Measurements from ENCODE around the gene ENOSF1. TPM values are rescaled to one million over a fixed set of nuclear protein-coding genes. Genes with fewer than 3 reads are reported as not detected.

The ENOSF1 gene
- polyA plus RNA-seq, 1 of the 3 experiments (the other 2 are of a cell fraction) = 23.3 TPM

DNA sequence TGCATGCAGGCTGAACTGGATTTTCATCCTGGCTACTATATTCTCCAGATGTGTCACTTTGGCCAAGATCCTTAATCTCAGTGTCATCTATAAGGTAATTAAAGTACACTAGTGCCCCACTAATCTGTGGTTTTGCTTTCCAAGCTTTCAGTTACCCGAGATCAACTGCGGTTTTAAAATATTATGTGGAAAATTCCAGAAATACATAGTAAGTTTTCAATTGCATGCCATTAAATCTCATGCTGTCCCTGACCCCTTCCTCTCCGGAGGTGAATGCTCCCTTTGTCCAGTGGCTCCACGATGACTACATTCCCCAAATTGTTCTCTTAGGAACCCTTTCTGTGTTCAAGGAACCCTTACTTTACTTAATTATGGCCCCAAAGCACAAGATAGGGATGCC is 60.3 kb downstream of the ENOSF1 start:
- H3K9me2 ChIP-seq = no peaks in the 10 kb centered on the region
- WGBS (ENCODE audit: low lambda C conversion rate) = 82% methylated on average over 4 of the region's 4 CpGs
- H3K4me3 ChIP-seq (ENCODE audit: low read depth in 2 of 2, low read length in 1 of 2) = no peak overlapping the region
- DNase-seq = no peak
- POLR2A ChIA-PET = no interaction called here
- no peaks in the 10 kb centered on the region for H3K27me3 ChIP-seq (ENCODE audit: insufficient read depth)
- H3K36me3 ChIP-seq (replicated peaks in 1 of 2; ENCODE audit: control insufficient read depth in 1 of 2, insufficient read depth in 2 of 2, low read length in 1 of 2) = no peaks in the 10 kb centered on the region
- peaks cover 0 to 2% of the 10 kb centered on the region in 2 experiments; a peak in 1 of 4 replicates for H3K4me1 ChIP-seq (ENCODE audit: control insufficient read depth in 1 of 2, insufficient read depth in 2 of 2, low read depth in 1 of 2, low read length in 1 of 2)
- H3K27ac ChIP-seq (ENCODE audit: low read depth in 2 of 2, low read length in 1 of 2) = no peak overlapping the region
- H3F3A ChIP-seq (replicated peaks; ENCODE audit: insufficient read depth) = no peaks in the 10 kb centered on the region
- peaks cover 4% of the 10 kb centered on the region; the same call in 1 of the 2 replicates for H3K79me2 ChIP-seq (ENCODE audit: insufficient read depth)
- H4K20me1 ChIP-seq (ENCODE audit: insufficient read depth) = no peaks in the 10 kb centered on the region
- CTCF ChIA-PET = interaction anchor here (0.7 to 1.3 kb wide), 2 partner anchors 28 to 31 kb away, joined by 3 read pairs; no protein-coding TSS in a partner anchor
- no peak for TF ChIP-seq USF1 (IDR thresholded peaks at IDR 0.05; ENCODE audit: borderline replicate concordance, low read depth)
- TF ChIP-seq, protein P1, sequence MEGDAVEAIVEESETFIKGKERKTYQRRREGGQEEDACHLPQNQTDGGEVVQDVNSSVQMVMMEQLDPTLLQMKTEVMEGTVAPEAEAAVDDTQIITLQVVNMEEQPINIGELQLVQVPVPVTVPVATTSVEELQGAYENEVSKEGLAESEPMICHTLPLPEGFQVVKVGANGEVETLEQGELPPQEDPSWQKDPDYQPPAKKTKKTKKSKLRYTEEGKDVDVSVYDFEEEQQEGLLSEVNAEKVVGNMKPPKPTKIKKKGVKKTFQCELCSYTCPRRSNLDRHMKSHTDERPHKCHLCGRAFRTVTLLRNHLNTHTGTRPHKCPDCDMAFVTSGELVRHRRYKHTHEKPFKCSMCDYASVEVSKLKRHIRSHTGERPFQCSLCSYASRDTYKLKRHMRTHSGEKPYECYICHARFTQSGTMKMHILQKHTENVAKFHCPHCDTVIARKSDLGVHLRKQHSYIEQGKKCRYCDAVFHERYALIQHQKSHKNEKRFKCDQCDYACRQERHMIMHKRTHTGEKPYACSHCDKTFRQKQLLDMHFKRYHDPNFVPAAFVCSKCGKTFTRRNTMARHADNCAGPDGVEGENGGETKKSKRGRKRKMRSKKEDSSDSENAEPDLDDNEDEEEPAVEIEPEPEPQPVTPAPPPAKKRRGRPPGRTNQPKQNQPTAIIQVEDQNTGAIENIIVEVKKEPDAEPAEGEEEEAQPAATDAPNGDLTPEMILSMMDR (IDR thresholded peaks at IDR 0.05) = no peak
- no peak for TF ChIP-seq TCF12 (IDR thresholded peaks at IDR 0.05)
- TF ChIP-seq JUND (IDR thresholded peaks at IDR 0.05) = no peak
- no peak for TF ChIP-seq SIN3A (IDR thresholded peaks at IDR 0.05; ENCODE audit: borderline replicate concordance, low read depth, low read length)
- TF ChIP-seq RXRA (IDR thresholded peaks at IDR 0.05; ENCODE audit: borderline replicate concordance, low read depth) = no peak
- TF ChIP-seq FOSL2 (IDR thresholded peaks at IDR 0.05; ENCODE audit: borderline replicate concordance, low read depth) = no peak
- no peak for TF ChIP-seq YY1 (IDR thresholded peaks at IDR 0.05; ENCODE audit: low read depth)
- H3K9ac ChIP-seq = no peak overlapping the region
- no peaks in the 10 kb centered on the region for H3K9me3 ChIP-seq
- no peak overlapping the region for H2AFZ ChIP-seq (ENCODE audit: low read depth)
- no peak overlapping the region for H3K4me2 ChIP-seq

DNA sequence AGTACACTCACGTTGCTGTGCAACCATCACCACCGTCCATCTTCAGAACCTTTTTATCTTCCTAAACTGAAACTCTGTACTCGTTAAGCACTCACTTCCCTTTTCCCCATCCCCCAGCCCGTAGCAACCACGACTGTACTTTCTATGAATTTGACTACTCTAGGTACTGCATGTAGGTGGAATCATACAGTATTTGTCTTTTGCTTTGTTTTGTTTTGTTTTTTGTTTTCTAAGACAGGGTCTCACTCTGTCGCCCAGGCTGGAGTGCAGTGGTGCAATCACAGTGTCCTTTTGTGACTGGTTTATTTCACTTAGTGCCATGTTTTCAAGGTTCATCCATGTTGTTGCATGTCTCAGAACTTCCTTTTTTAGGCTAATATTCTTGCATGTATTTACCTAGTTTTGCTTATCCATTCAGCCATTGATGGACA is 62.0 kb downstream of the ENOSF1 start:
- DNase-seq = no peak
- no peaks in the 10 kb centered on the region for H3K9me3 ChIP-seq
- H4K20me1 ChIP-seq (ENCODE audit: insufficient read depth) = no peaks in the 10 kb centered on the region
- no peak overlapping the region for H3K4me2 ChIP-seq
- H3K36me3 ChIP-seq (replicated peaks in 1 of 2; ENCODE audit: control insufficient read depth in 1 of 2, insufficient read depth in 2 of 2, low read length in 1 of 2) = no peaks in the 10 kb centered on the region
- no peaks in the 10 kb centered on the region for H3F3A ChIP-seq (replicated peaks; ENCODE audit: insufficient read depth)
- ChIA-PET CTCF (interaction anchor here (1.3 to 1.5 kb wide), 2 partner anchors 26 to 62 kb away, joined by 3 to 6 read pairs; partner anchors contain the start of gene ENOSF1), POLR2A (no interaction called here)
- no peak for TF ChIP-seq RXRA (IDR thresholded peaks at IDR 0.05; ENCODE audit: borderline replicate concordance, low read depth)
- no peak for TF ChIP-seq NRF1 (IDR thresholded peaks at IDR 0.05; ENCODE audit: low read depth, low read length)
- no peak for TF ChIP-seq PBX3 (IDR thresholded peaks at IDR 0.05)
- TF ChIP-seq NFIC (IDR thresholded peaks at IDR 0.05; ENCODE audit: borderline replicate concordance) = no peak
- no peak for TF ChIP-seq TEAD4 (IDR thresholded peaks at IDR 0.05; ENCODE audit: borderline replicate concordance, insufficient read depth)
- TF ChIP-seq GABPA (IDR thresholded peaks at IDR 0.05; ENCODE audit: low read depth) = no peak
- TF ChIP-seq USF1 (IDR thresholded peaks at IDR 0.05; ENCODE audit: borderline replicate concordance, low read depth) = no peak
- no peak for TF ChIP-seq TCF12 (IDR thresholded peaks at IDR 0.05)
- TF ChIP-seq JUND (IDR thresholded peaks at IDR 0.05) = no peak
- no peak for TF ChIP-seq FOSL2 (IDR thresholded peaks at IDR 0.05; ENCODE audit: borderline replicate concordance, low read depth)
- TF ChIP-seq TAF1 (IDR thresholded peaks at IDR 0.05; ENCODE audit: borderline replicate concordance, low read depth, low read length) = no peak
- no peak for TF ChIP-seq CHD2 (IDR thresholded peaks at IDR 0.05; ENCODE audit: low read length, partially characterized antibody)
- no peak for TF ChIP-seq RFX5 (IDR thresholded peaks at IDR 0.05; ENCODE audit: low read length)
- no peak for TF ChIP-seq MEF2A (IDR thresholded peaks at IDR 0.05; ENCODE audit: borderline replicate concordance, low read depth)
- TF ChIP-seq, protein P1 (IDR thresholded peaks at IDR 0.05) = no peak
- TF ChIP-seq YY1 (IDR thresholded peaks at IDR 0.05; ENCODE audit: low read depth) = no peak
- TF ChIP-seq, protein P2, sequence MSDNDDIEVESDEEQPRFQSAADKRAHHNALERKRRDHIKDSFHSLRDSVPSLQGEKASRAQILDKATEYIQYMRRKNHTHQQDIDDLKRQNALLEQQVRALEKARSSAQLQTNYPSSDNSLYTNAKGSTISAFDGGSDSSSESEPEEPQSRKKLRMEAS (IDR thresholded peaks at IDR 0.05; ENCODE audit: low read depth) = no peak
- 82% methylated on average over 6 of the region's 6 CpGs for WGBS (ENCODE audit: low lambda C conversion rate)
- no peak overlapping the region for H3K9ac ChIP-seq
- H3K4me1 ChIP-seq (ENCODE audit: control insufficient read depth in 1 of 2, insufficient read depth in 2 of 2, low read depth in 1 of 2, low read length in 1 of 2) = peaks cover 0 to 2% of the 10 kb centered on the region in 2 experiments; a peak in 1 of 4 replicates
- no peak overlapping the region for H3K27ac ChIP-seq (ENCODE audit: low read depth in 2 of 2, low read length in 1 of 2)
- H3K79me2 ChIP-seq (ENCODE audit: insufficient read depth) = peaks cover 3% of the 10 kb centered on the region; the same call in 1 of the 2 replicates
- H3K4me3 ChIP-seq (ENCODE audit: low read depth in 2 of 2, low read length in 1 of 2) = no peak overlapping the region
- H3K9me2 ChIP-seq = no peaks in the 10 kb centered on the region
- H3K27me3 ChIP-seq (ENCODE audit: insufficient read depth) = no peaks in the 10 kb centered on the region
- H2AFZ ChIP-seq (ENCODE audit: low read depth) = no peak overlapping the region

Data from SK-N-SH (cell line).